Left lung (tissue), 10 donors: Measurements from ENCODE around the gene CAPSL. TPM values are rescaled to one million over a fixed set of nuclear protein-coding genes. Genes with fewer than 3 reads are reported as not detected.

Experiments used
- ATAC-seq: fragments of 200-7000 bp; cut with Tn5 transposase; one replicate; pipeline ENCODE4 v1.9.1; 2020; ENCODE audit warnings: moderate library complexity
- DNase-seq, 4 donors: peaks; one replicate each; pipeline ENCODE4 v3.0.0-alpha.2; 2013 to 2020
- H3K27ac ChIP-seq, 2 donors: fragments of 200-600 bp; sonication (generic) in 1 of 2; one replicate each; pipeline versions ENCODE4 v1.5.0 to v1.8.0; 2020 to 2021
- H3K27me3 ChIP-seq, 2 donors: fragments of 200-600 bp; sonication (generic) in 1 of 2; one replicate each; pipeline versions ENCODE4 v1.5.0 to v1.8.0; 2020 to 2021
- H3K36me3 ChIP-seq, 2 donors: fragments of 200-600 bp; sonication (generic) in 1 of 2; one replicate each; pipeline versions ENCODE4 v1.5.0 to v1.8.0; 2020 to 2021
- H3K4me1 ChIP-seq, 2 donors: fragments of 200-600 bp; one replicate each; pipeline ENCODE4 v1.8.0; 2021
- H3K4me3 ChIP-seq, 2 donors: fragments of 200-600 bp; sonication (generic) in 1 of 2; one replicate each; pipeline versions ENCODE4 v1.5.0 to v1.8.0; 2020 to 2021; ENCODE audit warnings: mild to moderate bottlenecking in 1 of 2
- H3K9me3 ChIP-seq, 2 donors: fragments of 200-600 bp; sonication (generic) in 1 of 2; one replicate each; pipeline versions ENCODE4 v1.5.0 to v1.8.0; 2020 to 2021
- CTCF ChIP-seq, 2 donors: fragments of 200-600 bp; sonication (generic) in 1 of 2; IDR thresholded peaks; one replicate each; pipeline versions ENCODE4 v1.5.0 to v1.8.0; 2021; ENCODE audit warnings: antibody characterized with exemption in 2 of 2
- intact Hi-C, 2 donors: fragments of 100-400 bp; cut with DNase I; formaldehyde crosslinking; loops; one replicate each; pipeline versions ENCODE4 v1.11.2 to v1.14.2; 2022
- polyA plus RNA-seq, 6 donors: library from polyadenylated mRNA; unstranded; fragments of 120-200 nt; gene quantifications; one replicate each; pipeline ENCODE4 v1.2.1, GENCODE V29; 2013; ENCODE audit not compliant: insufficient read length in 6 of 6
- total RNA-seq, 2 donors: library from RNA; stranded (reverse); fragmentation: NEBNext Ultra II Directional; extraction: Animal tissue kit (Norgen Biotek cat#: 25700); gene quantifications; one replicate each; pipeline ENCODE4 v1.2.1, GENCODE V29; 2021
- donor health status: DM: no; HTN: yes; CAD: no.
- donor health status: DM: no; HTN: no; CAD: no.

Gene CAPSL
- total and polyA plus RNA-seq, 8 donors: 2.0 to 12.0 (median 6.9) TPM; not detected in 1

DNA sequence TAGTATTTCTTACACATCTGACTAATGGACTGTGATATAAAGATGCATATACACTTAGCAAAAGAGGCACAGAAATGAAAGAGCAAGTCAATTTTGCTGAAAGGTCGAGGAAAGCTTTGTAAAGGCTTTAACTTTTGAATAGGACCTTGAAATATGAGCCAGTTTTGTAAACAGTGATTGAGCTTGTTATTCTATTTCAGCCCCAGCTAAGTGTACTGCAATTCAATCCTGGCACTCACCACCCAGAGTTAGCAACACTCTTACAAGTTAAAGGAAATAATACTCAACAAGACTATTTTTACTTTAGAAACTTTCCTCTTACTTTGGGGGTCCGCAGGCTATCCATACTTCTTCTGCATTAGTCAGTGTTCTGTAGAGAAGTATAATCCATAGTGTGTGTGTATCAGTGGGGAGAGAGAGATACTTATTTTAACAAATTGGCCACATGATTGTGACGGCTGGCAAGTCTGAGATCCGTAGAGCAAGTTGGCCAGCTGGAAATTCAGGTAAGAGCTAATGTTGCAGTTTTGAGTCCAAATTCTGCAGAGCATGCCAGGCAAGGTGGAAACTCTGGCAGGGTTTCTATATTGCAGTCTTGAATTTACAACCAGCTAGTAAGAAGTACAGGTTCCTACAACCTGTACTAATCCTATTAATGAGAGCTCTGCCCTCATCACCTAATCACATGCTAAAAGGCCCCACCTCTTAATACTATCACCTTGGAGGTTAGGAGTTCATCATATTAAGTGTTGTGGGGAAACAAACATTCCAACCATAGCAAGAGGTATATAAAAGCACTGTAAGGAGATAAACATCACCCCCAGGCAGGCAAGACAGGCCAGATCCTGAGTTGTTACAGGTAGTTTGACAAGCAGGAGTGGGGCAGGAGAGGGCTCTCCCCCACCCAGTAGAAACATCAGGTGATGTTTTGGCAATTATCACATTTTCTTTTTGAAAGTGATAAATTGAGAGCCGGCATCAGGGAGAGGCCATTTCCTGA lies 48.1 kb downstream of the CAPSL start:
- DNase-seq: peak in 1 of 4 donors; percentile 28
- no peak for TF ChIP-seq CTCF (IDR thresholded peaks at IDR 0.05)
- no peak overlapping the region for H3K27ac ChIP-seq
- ATAC-seq: no peak
- no peaks in the 10 kb centered on the region for H3K27me3 ChIP-seq
- no peak overlapping the region for H3K4me3 ChIP-seq
- H3K36me3 ChIP-seq: no peaks in the 10 kb centered on the region
- no peaks in the 10 kb centered on the region for H3K9me3 ChIP-seq
- H3K4me1 ChIP-seq: no peaks in the 10 kb centered on the region
- intact Hi-C loops: no loop called here

- ATAC-seq (no peak), DNase-seq (no peak)
- H3K4me1 ChIP-seq: peaks cover 0 to 13% of the 10 kb centered on the region in 2 donors
- TF ChIP-seq CTCF (IDR thresholded peaks at IDR 0.05): no peak
- H3K36me3 ChIP-seq: no peaks in the 10 kb centered on the region
- intact Hi-C loops: no loop called here
- H3K9me3 ChIP-seq: no peaks in the 10 kb centered on the region
- no peak overlapping the region for H3K27ac ChIP-seq
- no peak overlapping the region for H3K4me3 ChIP-seq
- H3K27me3 ChIP-seq: no peaks in the 10 kb centered on the region
Measured at GRCh38 chr5:35887321-35888100, 50.9 kb downstream of the CAPSL start.

GRCh38 chr5:35886381-35886780 lies 52.0 kb downstream of the CAPSL start:
- H3K4me1 ChIP-seq: peaks cover 0 to 13% of the 10 kb centered on the region in 2 donors

GRCh38 chr5:35884773-35885172 lies 53.6 kb downstream of the CAPSL start:
- Histone ChIP-seq H3K36me3 (no peaks in the 10 kb centered on the region), H3K27me3 (no peaks in the 10 kb centered on the region), H3K27ac (no peak overlapping the region), H3K9me3 (no peaks in the 10 kb centered on the region), H3K4me1 (peaks cover 0 to 13% of the 10 kb centered on the region in 2 donors), H3K4me3 (no peak overlapping the region)
- DNase-seq (no peak), ATAC-seq (no peak)
- no peak for TF ChIP-seq CTCF (IDR thresholded peaks at IDR 0.05)
- intact Hi-C loops: no loop called here

More at GRCh38 chr5:35886381-35886780, 52.0 kb downstream of the CAPSL start:
- ATAC-seq (no peak), DNase-seq (no peak)
- TF ChIP-seq CTCF (IDR thresholded peaks at IDR 0.05): no peak
- H3K4me3 ChIP-seq: no peak overlapping the region
- no peak overlapping the region for H3K27ac ChIP-seq
- no peaks in the 10 kb centered on the region for H3K9me3 ChIP-seq
- no peaks in the 10 kb centered on the region for H3K27me3 ChIP-seq
- intact Hi-C loops: no loop called here
- H3K36me3 ChIP-seq: no peaks in the 10 kb centered on the region
